OCI-LY3 (cell line): ENCODE data around the gene CBL.

ENCODE experiments used
- EZH2phosphoT487 ChIP-seq: fragments of 200-600 bp; shearing (Covaris generic); IDR thresholded peaks from 2 replicates; pipeline ENCODE4 v1.6.1; 2018; ENCODE audit warnings: antibody characterized with exemption, mixed run types, low read depth
- TF ChIP-seq, protein P1 (sequence below): fragments of 200-600, 300-600 bp; sonication (generic); IDR thresholded peaks from 2 replicates; pipeline ENCODE4 v1.5.1; 2014; ENCODE audit warnings: antibody characterized with exemption, low read length, low read depth

DNA sequence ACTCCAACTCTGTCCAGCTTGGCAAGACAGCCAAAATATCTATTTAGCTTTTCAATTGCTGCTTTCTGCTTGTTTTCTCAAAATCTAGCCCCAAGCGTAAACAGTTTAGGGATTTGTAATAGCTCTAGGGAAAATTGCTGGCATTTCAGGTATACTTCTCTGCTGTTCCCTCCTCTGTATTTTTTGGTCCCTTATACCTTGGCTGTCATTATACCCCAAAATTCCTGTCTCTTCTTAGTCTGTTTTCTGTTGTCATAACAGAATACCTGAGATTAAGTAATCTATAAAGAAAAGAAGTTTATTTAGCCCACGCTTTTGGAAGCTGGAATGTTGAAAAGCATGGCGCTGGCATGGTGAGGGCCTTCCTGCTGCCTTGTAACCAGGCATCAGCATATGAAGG is 87.3 kb downstream of the CBL start:
- TF ChIP-seq, protein P1, sequence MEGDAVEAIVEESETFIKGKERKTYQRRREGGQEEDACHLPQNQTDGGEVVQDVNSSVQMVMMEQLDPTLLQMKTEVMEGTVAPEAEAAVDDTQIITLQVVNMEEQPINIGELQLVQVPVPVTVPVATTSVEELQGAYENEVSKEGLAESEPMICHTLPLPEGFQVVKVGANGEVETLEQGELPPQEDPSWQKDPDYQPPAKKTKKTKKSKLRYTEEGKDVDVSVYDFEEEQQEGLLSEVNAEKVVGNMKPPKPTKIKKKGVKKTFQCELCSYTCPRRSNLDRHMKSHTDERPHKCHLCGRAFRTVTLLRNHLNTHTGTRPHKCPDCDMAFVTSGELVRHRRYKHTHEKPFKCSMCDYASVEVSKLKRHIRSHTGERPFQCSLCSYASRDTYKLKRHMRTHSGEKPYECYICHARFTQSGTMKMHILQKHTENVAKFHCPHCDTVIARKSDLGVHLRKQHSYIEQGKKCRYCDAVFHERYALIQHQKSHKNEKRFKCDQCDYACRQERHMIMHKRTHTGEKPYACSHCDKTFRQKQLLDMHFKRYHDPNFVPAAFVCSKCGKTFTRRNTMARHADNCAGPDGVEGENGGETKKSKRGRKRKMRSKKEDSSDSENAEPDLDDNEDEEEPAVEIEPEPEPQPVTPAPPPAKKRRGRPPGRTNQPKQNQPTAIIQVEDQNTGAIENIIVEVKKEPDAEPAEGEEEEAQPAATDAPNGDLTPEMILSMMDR = no peak
- TF ChIP-seq EZH2phosphoT487 = no peak
